Amniotic epithelial cell (primary cell): ENCODE results near the gene UQCC5.

ENCODE experiments used
- DNase-seq: peaks from one replicate; pipeline ENCODE4 v3.0.0-alpha.2; 2010; ENCODE audit warnings: low read depth

Gene UQCC5

DNA sequence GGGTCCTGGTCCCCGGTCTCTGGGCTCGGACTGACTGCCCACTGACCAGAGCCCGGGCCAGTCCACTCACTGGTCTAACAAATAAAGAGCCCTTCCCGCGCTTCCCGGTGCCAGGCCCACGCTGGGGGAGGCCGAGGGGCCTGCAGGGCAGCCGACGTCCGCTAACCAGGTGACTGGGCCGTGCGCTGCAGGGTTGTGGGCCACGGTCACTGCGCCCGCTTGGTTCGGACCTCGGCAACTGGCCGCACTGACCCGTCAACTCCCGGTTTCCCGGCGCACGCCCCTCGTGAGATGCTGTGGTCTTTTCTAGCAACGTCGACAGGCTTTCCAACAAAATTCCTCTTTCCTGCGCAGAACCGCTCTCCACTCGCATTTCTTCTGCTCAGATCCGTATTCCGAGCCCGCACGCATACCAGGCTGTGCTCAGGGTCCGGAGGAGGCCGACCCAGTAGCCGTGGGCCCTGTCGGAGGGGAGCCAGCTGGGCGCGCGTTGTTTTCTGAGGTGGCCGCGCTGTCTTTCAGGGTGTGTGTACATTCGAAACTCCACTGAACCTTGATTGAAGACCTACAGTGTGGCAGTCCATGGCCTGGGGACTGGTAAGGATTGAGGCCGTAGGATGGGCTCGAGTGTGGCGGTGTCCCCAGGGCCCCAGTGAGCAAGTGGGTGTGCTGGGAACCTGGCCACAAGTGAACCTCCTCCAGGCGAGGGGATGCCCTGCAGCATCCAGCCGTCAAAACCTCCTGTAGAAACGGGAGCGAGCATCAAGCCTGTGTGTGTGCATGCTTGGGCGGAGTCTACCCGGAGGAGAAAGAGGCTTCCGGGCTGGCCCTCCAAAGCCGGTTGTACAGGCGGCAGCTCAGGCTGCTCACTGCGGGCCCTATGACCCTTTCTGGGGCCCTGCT is 1.9 kb upstream of the UQCC5 start:
- peak; percentile 36 for DNase-seq

DNA sequence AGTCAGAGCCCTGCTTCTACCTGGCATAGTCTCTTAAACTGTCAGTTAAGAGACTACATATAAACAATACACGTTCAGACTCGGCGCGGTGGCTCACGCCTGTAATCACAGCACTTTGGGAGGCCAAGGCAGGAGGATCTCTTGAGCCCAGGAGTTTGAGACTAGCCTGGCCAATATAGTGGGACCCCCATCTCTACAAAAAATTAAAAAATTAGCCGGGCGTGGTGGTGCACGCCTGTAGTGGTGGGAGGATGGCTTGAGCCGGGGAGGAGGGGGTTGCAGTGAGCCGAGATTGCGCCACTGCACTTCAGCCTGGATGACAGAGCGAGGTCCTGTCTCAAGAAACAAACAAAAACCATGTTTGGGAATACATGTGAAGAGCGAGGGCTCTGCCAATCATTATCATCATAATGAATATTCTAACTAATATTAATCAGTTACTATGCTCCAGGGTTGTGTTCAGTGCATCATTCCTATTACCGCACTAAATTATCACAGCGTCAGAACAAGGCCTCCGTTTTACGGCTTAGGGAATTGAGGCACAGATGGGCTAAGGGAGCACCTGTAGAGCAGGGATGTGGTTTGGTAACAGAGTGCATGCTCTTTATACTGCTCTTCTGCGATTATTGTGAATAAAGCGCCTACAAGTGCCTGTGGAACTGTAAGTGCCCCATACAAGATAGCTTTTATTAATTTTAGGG is 844 bp upstream of the UQCC5 start:
- no peak for DNase-seq

DNA sequence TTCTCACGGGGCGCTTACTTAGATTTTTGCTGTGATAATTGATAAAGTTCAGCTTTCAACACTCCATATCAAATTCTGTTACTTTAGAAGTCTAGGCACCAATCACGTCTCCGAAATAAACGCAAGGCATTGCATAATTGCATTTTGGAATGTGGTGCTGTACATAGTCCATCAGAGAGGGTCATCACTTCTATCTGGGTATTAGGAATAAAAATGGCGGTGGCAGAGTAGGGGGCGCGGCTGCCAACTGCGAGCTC is 365 bp upstream of the UQCC5 start:
- DNase-seq = no peak

DNA sequence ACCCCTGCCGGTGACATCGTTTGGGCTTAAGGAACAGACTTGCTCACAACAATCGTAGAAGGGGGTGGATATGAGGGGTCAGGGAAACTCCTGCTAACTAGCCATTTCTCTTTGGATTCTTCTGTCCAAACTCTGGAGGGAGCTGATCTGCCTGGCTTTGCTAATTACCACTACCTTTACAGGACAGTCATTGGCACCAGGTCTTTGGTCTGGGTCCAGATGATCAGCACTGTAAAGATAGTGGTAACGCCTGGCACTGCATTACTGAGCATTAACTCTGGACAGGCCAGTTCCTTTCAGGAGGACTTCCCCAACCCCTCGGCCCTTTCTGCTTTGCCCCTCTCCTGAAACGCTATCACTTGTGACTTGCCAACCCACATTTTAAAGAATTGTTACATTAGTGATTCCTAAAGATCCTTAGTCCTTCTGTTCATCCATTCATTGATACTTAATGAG is 788 bp downstream of the UQCC5 start:
- no peak for DNase-seq

DNA sequence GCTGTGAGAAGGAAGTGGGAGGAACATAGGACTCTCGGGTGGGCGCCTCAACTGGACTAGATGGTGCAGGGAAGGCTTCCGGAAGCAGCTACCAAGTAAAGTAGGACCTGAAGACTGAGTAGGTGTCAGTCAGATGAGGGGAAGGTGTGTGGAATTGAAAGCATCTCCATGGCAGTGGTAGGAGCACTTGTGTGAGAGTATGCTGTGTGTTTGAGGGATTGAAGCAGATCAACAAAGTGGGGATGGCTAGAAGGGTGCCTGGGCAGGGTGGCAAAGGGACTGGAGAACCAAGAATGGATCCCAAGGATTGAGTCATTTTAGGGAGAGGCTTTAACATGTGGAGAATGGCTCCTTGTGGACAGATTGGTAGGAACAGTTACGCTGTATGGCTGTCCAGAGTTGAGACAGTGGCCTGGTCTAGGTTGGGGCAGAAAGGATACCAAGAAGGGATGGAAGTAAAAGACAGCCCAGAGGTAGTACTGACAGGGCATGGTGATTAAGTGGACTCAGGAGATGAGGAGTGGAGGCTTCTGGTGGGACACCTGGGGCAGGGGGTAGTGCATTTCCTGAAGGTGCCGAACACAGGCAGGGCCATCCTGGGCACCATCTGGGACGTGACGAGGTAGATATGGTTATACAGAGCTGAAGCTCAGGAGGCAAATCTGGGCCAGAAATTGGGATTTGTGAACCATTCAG is 1.5 kb downstream of the UQCC5 start:
- DNase-seq = no peak

DNA sequence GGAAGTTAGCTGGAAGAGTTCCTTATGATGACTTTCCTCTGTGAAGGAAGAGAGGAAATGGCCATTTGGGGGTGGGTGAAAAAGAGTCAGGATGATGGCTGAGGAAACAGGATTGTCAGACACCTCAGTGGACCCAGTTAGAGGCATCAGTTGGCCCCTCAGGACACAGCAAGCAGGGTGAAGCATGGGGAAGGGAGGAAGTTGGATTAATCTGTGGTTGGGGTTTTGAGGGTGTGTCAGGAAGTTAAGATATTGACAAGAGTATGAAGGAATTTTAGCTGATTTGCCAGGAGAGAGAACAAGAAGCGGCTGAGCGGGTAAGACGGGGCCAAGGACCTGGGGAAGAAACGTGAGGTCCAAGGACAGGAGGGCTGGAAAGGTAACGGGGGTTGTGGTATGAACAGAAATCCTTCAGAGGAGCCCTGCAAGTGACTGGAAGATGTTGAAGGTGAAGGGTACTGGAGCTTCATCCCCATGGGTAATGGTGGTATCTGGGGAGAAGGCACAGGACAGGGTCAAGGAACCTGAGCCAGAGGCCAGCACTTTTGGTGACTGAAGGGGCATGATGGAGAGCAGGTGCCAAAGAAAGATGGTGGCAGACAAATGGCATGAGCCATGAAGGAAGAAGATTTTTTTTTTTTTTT is 2.7 kb downstream of the UQCC5 start:
- DNase-seq = no peak

DNA sequence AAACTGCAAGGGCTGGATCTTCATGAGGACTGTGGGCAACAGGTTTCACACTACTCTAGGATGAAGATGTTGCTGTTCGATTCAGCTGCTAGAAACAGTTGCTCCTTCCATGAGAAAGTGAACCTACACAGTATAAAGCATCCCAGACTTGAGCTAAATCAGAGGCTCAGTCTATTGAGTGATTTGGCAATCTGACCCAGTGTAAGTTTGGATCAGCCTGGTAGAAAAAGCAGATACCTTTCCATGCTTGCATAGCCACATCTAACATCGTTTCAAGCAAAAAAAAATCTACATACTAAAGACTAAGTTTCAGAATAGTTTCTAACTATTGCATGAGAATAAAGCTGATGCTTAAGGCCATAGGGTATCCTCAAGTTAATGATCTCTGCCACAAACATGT is 4.6 kb downstream of the UQCC5 start:
- DNase-seq = no peak

DNA sequence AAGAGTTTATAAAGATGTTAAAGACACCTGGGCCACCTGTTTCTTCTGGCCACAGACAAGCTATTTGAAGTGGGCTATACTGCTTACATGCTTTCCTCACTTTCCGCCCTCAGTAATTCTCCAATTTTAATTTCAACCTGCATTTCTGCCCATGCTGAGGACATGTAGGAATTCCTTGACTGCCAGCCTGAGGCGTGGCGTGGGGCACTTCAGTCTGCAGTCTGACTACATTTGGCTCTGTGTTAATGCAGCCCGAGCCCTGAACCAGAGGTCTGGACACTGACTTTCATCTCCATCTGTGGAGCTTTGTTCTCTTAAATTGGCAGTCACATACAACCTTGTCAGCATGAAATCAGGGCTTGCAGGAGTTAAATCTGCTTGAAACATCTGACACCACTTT is 8.5 kb downstream of the UQCC5 start:
- no peak for DNase-seq

DNA sequence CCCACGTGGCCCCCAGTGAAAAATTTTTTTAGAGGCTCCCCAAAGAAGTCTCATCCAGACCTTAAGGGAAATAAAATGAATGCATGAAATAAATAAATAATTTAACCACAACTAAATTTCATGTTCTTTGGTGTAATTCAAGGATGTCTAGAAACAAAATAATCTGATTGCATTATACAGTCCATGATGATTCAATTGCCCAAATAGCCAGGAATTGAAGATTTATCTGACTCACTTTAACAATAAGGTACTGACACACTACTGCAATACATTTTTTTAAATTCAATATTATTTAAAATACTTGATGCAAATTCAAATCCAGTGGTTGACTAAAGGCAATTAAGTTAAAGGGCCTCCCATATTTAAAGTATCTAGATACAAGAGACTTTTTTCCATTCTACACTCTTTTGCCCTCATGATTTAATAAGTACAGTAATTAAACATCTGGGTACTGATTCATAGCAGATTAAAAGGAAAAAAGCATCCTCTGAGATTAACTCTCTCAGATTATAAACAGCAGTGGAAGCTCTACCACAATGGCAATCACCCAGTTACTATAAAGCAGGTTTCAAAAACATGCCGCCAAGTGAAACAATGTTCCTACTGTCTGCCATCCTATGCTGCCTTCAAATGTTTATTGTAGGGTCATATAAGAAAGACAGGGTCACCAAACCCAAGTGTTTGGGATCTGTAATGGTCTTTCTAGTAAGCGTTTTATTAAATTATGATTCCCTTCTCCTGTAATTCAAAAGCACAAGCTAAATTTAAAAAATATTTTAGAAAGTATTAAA is 9.9 kb downstream of the UQCC5 start:
- DNase-seq = no peak

DNA sequence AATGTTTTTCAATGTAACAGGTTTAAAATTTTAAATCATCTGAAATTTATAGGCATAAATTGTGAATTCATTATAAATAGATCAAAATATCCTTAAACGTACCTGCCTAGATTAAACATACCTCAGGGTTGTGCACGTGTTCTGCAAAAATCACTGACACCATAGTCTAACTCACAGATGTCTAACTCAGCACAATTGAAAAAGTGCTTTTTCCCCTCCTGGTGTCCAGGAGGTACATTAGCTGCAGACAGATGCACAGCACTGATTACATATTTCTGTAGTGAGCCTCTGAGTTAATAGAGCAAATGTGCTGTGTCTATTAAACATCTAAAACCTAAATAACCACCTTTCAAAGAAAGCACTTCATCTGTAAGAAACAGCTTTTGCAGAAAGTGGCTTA is 10.7 kb downstream of the UQCC5 start:
- no peak for DNase-seq

DNA sequence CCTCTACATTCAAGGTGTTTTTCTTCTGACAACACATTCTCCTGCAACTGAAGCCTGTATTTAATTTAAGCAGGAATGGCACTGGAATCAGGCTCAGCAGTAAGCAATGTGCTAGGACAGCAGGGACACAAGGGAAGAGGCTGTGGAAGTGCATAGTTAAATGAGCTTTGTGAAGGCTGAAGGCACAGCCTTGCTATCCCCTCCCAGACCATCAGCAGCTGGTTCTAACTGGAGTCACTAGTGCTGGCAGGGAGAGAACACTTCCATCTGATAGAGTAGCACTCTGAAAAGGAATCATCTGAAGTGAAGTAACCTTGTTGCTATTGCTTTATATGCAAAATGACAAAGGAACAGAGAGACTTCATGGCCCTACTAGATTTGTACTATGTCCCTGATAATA is 14.7 kb downstream of the UQCC5 start:
- DNase-seq = no peak

DNA sequence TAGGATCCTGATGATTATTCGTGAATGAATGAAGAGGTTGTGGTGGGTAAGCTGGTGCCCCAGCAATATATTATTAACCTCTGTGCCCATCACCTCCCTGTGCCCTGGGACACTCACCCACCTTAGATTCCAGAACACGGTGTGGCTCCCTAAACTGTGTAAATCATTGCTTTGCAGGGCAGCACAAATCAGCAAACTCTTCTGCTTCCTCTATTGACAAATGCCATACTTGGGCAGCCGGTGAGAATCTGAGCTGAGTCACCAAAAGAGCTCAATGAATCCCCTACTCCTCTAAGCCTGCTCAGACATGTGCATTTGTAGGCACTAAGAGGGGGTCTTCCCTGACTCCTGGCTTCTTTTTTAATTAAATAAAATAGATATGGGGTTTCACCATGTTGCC is 15.7 kb downstream of the UQCC5 start:
- DNase-seq = no peak

DNA sequence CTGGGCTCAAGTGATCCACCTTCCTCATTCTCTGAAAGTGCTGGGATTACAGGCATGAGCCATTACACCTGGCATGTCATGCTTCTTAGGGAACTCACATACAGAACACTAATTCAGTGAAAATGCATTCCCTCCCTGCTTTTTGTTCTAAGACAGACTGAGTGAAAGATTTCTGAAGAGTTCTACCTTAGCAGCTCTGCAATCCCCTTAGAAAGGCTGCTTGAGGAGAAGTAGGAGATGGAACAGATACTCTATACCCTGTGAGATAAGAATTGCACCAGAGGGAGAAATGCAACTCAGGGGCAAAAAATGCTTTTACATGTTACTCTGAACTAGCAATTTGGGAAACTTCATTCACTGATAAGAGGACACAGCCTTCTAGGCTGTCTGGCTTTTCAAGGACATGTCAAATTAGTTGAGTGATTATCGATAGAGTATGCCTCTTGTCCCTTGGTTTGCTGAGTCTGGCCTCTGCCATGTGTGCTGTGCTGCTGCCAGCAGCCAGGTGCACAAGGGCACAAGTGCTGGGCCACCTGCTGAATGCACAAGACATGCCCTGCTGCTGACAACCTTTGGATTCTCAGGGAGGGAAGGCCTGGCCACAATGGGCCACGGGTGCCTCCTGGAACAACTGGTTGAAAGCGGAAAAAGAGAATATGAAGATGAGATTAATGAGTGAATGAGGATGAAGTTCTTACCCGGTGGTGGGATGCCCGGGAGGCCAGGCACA is 17.8 kb downstream of the UQCC5 start:
- DNase-seq = no peak

DNA sequence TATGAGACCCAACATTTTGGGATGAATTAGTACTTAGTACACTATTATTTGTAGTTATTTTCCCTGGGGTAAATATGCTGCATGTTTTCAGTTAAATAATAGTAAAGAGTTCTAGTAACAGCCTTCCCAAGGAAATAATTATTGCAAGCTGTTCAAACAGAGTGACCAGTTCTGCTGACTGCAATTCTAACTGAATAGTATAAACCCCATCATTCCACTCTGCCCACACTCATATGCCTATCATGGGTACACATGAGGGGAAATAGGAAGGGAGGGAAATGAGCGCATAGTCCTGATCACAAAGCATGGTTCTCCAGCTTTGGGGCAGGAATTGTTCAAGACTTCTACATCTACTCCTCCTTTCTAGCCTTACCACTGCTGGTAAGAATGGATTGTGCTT is 18.7 kb downstream of the UQCC5 start:
- DNase-seq = no peak

DNA sequence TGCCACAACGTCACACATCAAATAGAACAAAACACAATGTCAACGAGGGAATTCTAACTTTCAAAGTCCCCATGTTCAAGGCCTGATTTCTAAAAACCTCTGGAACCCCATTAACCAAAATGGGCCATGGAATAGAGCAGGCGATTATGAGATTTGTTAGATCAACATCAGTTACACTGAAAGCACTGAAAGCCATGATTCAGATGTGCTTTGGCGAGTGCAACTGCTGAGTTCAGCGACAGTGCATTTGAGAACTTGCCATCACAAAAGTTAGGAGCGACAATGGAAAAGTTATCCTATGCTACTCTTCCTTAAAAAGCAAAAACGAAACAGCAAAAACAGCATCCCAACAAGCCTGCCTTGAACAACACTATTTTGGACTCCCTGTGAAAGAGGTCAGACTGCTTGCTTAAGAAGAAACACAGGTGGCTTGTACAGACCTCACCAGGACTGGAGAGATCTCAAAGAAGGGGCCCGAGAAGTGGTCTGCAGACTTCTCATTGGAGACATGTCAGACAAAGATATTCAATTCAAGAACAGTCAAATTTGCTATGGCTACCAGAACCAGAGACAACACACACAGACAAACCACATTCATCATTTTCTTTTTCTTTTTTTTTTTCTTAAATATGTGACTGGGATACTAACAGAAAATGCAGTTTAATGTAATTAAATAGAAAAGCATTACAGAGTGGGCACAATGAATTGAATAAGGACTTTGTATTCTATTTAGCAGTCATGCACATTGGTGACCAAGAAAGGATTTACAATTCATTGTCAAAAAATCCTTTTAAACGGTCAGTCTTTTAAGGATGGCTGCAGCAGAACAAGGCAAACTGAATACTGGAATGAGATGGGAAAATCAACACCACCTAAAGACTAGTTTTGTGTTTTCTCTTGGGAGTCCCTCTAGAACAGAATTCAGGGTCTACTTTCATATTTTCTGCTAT is 20.9 kb downstream of the UQCC5 start:
- DNase-seq = no peak

DNA sequence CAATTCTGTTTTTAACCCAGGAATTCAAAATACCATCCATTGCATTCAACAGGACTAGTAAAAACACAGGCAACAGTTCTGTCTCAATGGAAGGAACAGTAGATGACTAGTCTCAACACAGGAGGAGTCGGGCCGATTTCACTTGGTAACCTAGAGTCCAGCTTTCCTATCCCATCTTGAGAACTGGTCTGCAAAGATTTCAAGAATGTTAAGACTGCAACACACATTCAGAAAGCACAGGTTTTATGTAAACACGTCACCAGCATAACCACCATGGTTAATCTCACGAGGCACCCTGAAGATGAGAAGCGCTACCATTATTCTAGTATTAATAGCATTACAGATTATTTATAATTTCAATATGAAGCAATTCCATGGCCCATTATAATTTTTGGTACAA is 22.0 kb downstream of the UQCC5 start:
- DNase-seq = peak; percentile 66

DNA sequence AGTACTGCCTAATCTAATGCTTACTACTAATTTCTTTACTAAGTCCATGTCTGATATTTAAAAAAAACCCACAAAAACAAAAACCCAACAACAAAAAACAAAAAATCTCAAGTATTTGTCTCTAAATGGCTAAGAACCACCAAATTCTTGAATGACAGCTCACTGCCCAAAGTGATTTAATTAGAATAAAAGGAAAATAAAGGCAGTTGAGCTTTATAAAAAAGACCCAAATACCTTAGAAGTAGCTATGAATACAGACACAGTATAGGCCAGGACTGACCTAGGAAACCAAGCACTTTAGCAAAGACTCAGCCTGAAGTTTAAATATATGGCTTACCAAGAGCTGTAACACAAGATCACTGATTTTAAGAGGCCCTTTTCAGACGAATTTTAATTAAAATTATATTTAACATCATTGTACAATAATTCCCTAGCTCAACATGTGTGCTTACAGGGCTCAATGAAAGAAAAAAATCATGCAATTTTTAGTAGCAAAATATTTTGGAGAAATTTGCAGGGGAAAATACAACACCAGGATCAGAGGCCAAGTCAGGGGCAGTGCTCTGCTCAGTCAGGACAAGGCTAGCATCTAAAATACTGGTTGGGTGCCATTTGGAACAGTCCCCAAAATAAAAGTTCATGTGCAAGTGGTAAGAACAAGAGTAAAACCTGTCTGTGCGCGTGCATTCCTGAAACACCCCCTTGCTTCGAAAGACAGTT is 24.8 kb downstream of the UQCC5 start:
- DNase-seq = no peak

DNA sequence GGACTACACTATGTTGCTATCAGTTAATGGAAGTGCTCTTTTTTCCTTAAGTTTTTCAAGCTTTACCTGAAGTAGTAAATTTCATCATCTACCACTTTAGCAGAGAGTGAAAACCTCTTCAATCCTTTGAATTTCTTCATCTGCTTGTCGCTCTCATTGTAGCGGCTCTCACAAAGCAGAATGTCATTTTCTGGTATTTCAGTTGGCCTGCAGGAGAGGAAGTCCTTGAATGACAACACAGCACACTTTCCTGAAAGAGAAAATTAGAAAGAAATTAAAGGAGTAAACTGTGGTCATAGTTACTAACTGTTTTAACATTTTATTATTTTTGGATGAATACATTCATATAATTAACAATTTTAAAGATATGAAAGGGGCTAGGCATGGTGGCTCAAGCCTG is 27.6 kb downstream of the UQCC5 start:
- DNase-seq = no peak

DNA sequence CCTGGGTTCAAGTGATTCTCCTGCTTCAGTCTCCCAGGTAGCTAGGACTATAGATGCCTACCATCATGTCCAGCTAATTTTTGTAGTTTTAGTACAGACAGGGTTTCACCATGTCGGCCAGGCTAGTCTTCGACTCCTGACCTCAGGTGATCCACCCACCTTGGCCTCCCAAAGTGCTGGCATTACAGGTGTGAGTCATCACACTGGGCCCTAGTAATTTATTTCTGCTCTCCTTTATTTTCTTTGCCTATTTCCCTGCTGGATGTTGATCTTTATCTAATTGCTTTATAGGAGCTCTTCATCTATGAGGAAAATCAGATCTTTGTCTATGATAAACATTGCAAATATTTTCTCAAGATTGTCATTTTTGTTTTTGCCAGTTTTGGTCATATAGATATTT is 31.7 kb downstream of the UQCC5 start:
- DNase-seq = no peak
